Right ventricle myocardium inferior (tissue), 1 donor: ENCODE data around the gene KLHDC10. TPM values are rescaled to one million over a fixed set of nuclear protein-coding genes. Genes with fewer than 3 reads are reported as not detected.
"Not testable (repeated sequence)": the region's sequence is repeated elsewhere in the genome, so short reads cannot be mapped to it uniquely, and the experiment has no call there.

Source experiments
- ATAC-seq: fragments of 200-7000 bp; cut with Tn5 transposase; one replicate; pipeline ENCODE4 v1.9.1; 2020; ENCODE audit warnings: mild to moderate bottlenecking, moderate library complexity
- DNase-seq: peaks from one replicate; pipeline ENCODE4 v3.0.0; 2021; ENCODE audit errors: missing footprints
- intact Hi-C: fragments of 100-400 bp; cut with DNase I; formaldehyde crosslinking; loops from one replicate; pipeline ENCODE4 v1.11.0; 2022
- total RNA-seq: library from RNA; stranded (reverse); fragmentation: NEBNext Ultra II Directional; extraction: Animal tissue kit (Norgen Biotek cat#: 25700); gene quantifications from one replicate; pipeline ENCODE4 v1.2.1, GENCODE V29; 2021
- donor health status: DM: no; HTN: yes; CAD: no; lungs with severe emphysema.

The KLHDC10 gene
- total RNA-seq, 1 donor from 2014 or later, result 27.6 TPM

- intact Hi-C loops, result no loop called here
- ATAC-seq (no peak), DNase-seq (no peak)
Measured at GRCh38 chr7:130181263-130181605, 110.9 kb downstream of the KLHDC10 start.

- intact Hi-C loops, result no loop called here
Measured at GRCh38 chr7:130182990-130183389, 112.7 kb downstream of the KLHDC10 start.

DNA sequence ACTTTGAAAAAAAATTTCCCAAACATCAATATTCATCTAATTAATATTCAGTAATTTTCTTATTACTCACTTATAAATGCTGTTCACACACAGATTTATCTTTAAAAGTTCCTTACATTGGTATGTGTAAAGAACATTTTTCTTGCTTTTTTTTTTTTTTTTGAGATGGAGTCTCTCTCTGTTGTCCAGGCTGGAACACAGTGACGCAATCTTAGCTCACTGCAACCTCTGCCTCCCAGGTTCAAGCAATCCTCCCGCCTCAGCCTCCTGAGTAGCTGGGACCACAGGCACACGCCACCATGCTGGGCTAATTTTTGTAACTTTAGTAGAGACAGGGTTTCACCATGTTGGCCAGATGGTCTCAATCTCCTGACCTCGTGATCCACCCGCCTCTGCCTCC is 114.0 kb downstream of the KLHDC10 start:
- DNase-seq, intact Hi-C loops, ATAC-seq: not testable (repeated sequence)

More at GRCh38 chr7:130182990-130183389, 112.7 kb downstream of the KLHDC10 start:
- DNase-seq (no peak), ATAC-seq (no peak)

Other genes with a start within 250 kb of the KLHDC10 start
- 103 TPM for gene UBE2H, start 117.6 kb upstream of the KLHDC10 start, total RNA-seq
- 17.5 TPM for gene ZC3HC1, start 19.2 kb upstream of the KLHDC10 start, total RNA-seq
- gene TMEM209, start 134.9 kb downstream of the KLHDC10 start, total RNA-seq, result 8.6 TPM
- gene SSMEM1, start 137.3 kb downstream of the KLHDC10 start, total RNA-seq, result not detected
- not detected for gene CPA2, start 196.3 kb downstream of the KLHDC10 start, total RNA-seq
- not detected for gene CPA4, start 222.6 kb downstream of the KLHDC10 start, total RNA-seq